GM04503 (cell line): Measurements from ENCODE around the gene TEKTIP1.
"Not testable (repeated sequence)": the region's sequence is repeated elsewhere in the genome, so short reads cannot be mapped to it uniquely, and the experiment has no call there.

Experiments used
- DNase-seq: peaks from one replicate; pipeline ENCODE4 v3.0.0-alpha.2; 2012; ENCODE audit warnings: low read depth

TEKTIP1 gene

GRCh38 chr19:3508121-3508661, 30.8 kb upstream of the TEKTIP1 start:
- DNase-seq = not testable (repeated sequence)

DNA sequence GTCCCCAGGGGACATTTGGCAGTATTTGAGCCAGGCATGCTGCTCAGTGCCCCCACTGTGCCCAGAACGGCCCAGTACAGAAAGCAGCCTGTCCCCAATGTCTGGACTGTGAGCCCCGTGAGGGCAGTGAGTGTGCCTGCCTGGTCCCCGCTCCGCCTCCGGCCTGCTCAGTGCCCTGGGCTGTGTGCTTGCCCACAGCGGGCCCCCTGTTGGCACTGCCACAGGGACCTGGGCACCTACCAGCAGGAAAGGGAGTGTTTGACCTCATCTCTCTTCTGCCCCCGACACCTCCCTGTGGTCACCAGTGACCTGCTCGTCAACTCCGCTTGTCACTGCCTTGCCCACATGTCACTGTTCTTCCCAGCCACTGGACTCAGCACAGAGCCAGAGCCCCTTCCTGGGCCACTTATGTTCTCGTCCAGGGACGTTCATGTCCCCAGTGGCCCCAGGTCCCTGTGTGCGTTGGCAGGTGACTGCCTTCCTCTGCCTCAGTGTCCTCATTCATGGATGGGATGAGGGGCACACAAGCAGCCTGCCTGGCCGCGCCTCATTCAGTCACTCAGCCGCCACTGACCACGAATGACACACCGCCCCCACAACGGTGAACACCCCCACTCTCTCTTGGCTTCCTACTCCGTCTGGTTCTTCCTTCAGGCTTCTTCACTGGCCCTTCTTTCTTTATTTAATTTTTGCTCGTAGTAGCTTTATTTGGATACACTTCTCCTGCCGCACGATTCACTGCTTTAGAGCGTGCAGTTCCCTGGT, 30.0 kb upstream of the TEKTIP1 start:
- no peak for DNase-seq

GRCh38 chr19:3509566-3509989, 29.4 kb upstream of the TEKTIP1 start:
- no peak for DNase-seq

- DNase-seq = no peak
These were observed 28.2 kb upstream of the TEKTIP1 start for GRCh38 chr19:3510727-3511126.

GRCh38 chr19:3511506-3512251, 27.3 kb upstream of the TEKTIP1 start:
- no peak for DNase-seq

- no peak for DNase-seq
These were observed 26.3 kb upstream of the TEKTIP1 start for GRCh38 chr19:3512562-3513228.

DNA sequence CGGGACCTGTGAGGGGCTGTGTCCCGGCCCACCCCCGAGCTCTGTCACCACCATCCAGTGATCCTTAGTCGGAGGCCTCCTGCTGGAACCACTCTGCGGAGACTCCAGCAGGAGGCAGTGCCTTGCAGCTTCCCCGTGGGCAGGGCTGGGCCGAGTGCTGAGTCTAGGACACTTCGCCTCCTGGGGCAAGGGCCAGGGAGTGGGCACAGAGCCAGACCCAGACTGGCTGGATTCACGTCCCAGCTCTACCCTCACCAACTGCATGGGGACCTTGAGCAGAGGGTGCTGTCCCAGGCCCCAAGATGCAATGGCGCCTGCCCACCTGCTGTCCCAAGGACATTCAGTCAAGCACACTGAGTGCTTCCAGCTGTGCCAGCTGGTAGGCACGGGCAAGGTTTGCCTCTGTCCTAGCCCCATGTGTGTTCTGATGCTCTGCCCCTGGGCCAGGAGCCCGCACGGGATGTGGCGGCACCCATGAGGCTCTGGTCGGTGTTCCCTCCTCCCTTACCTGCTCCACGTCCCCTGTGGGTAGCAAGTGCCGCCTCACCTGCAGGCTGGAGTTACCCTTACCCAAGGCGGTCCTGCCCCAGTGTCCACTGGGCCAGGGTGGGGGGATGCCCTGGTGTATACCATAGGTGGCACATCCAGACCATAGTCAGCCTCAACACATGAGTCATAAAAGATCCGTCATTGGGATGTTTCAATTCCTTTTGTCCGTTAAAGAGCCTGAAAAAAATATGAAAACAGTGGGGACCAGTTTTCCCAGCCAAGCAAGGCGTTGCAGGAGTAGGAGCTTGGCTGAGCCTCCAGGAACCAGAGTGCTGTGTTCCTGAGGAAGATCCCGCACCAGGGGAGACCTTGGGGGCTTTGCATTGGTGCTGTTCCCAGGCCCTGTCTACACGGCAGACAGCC, 25.5 kb upstream of the TEKTIP1 start:
- no peak for DNase-seq

- no peak for DNase-seq
These were observed 24.0 kb upstream of the TEKTIP1 start for GRCh38 chr19:3514930-3515329.

GRCh38 chr19:3515891-3516422, 23.0 kb upstream of the TEKTIP1 start:
- no peak for DNase-seq

DNA sequence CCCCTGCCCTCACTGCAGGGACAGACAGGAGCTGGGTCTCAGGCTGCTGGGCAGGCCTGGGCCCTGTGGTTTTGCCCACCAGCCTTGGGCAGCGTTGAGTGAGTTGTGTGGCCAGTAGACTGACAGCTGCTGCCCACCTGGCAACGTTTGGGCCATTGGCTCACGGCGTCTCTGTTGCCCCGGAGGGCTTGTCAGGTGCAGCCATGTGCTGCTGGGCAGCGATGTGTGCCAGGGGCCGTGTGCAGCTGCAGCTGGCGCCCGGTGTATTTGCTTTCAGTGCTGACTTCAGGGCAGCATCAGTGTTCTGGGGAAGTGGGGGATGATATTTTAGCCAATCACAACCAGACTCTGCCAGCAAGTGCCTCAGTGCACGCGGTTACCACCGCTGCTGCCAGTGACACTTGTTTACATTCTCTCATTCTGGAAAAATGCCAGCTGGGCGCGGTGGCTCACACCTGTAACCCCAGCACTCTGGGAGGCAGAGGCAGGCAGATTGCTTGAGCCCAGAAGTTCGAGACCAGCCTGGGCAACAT, 22.2 kb upstream of the TEKTIP1 start:
- no peak for DNase-seq

GRCh38 chr19:3517638-3518037, 21.3 kb upstream of the TEKTIP1 start:
- no peak for DNase-seq

DNA sequence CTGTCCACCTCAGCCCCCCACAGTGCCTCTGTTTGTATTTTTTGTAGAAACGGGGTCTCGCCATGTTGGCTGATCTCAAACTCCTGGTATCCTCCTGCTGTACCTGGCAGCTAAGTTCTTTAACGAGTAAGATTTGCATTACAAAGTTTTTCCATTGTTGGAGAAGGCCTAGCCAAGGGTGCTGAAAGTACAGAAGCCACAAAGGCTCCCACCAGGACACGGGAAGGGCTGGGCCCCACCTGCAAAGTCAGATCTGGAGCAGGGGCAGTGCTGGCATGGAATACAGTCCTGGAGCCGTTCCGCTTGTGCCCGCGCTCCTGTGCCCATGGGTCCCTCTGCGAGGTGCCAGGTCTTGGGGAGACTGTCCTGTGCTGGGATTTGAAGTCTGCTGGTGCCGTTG, 20.7 kb upstream of the TEKTIP1 start:
- no peak for DNase-seq

GRCh38 chr19:3518659-3519058, 20.3 kb upstream of the TEKTIP1 start:
- no peak for DNase-seq

DNA sequence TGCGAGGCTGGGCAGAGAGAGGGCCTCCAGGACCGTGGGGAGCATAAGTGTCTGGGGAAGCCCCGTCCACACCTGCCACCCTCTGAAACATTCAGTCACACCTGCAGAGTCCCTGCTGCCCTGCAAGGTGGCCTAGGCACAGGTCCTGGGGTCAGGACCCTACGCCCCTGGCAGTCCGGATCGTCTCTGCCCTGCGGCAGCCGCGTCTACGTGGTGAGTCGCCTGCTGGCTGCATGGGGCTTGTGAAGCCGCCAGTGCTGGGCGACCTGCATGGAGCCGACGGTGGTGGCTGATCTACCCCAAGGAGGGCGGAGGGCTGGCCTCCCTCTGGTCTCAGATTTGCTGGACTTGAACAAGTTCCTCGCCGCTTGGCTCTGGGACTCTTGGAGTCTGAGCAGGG, 19.8 kb upstream of the TEKTIP1 start:
- DNase-seq = no peak

- DNase-seq = no peak
These were observed 18.5 kb upstream of the TEKTIP1 start for GRCh38 chr19:3520166-3521103.

DNA sequence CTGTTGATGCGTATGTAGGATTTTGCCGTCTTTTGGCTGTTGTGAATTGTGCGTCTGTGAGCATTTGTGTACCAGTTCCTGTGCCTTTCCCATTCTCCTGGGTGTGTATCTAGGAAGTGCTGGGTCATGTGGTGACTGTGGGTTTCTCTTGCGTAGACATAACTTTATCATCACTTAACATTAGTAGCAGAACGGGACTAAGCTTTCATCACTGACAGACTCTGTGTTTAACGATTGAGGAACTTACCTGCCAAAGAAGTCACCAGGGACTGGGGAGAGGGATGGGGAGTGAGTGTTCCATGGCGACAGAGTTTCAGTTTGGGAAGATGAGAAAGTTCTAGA, 17.9 kb upstream of the TEKTIP1 start:
- no peak for DNase-seq

GRCh38 chr19:3522421-3523360, 16.3 kb upstream of the TEKTIP1 start:
- no peak for DNase-seq

GRCh38 chr19:3523361-3524077, 15.5 kb upstream of the TEKTIP1 start:
- no peak for DNase-seq
